ENCODE measurements around the gene SRRT.
A peak's percentile ranks its signal among the peaks of the same experiment; 100 is the strongest.

SRRT gene, protein sequence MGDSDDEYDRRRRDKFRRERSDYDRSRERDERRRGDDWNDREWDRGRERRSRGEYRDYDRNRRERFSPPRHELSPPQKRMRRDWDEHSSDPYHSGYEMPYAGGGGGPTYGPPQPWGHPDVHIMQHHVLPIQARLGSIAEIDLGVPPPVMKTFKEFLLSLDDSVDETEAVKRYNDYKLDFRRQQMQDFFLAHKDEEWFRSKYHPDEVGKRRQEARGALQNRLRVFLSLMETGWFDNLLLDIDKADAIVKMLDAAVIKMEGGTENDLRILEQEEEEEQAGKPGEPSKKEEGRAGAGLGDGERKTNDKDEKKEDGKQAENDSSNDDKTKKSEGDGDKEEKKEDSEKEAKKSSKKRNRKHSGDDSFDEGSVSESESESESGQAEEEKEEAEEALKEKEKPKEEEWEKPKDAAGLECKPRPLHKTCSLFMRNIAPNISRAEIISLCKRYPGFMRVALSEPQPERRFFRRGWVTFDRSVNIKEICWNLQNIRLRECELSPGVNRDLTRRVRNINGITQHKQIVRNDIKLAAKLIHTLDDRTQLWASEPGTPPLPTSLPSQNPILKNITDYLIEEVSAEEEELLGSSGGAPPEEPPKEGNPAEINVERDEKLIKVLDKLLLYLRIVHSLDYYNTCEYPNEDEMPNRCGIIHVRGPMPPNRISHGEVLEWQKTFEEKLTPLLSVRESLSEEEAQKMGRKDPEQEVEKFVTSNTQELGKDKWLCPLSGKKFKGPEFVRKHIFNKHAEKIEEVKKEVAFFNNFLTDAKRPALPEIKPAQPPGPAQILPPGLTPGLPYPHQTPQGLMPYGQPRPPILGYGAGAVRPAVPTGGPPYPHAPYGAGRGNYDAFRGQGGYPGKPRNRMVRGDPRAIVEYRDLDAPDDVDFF

DNA sequence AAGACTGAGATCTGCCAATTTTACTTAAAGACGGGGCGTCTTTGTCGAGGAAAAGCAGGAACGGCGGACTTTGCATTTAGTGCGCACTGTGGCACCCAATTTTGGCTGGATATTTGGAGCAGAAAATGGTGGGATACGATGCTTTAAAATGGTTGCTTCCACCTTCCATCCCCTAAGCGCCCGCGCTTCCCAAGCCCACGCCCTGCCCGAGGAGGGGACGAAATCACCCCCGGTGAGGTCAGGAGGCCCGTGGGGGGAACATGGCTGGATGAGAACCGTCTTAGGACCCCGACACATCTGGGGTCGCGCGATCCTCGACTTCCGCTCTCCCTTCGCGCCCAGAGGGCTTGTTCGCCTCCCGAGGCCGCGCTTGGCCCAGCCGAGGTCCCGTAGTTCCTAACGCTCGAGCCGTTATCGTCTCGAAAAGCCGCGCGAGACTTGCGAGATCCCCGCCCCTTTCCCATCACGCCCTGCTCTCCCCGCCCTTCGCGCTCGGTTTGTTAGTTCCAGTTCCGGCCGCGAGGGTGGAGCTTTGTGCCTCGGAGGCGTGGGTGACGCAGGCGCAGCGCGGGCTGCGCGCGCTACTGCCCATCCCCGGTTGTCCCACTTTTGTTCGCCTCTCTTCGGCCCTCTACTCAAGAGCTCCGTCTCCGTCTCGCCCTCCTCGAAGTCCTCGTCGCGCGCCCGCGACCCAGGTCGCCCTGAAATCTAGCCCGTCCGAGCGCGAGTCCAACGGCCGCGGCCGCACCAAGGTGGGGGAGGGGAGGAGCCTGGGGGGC lies at the start of gene SRRT:
SRRT (plus strand) TSS at position 527 of the 779 bp plus-strand sequence. CDS start 488 bp downstream, outside the sequence.
- peak; percentile 88 for DNase-seq (ENCODE audit: low read depth, low spot score)
- peak within 1 kb of the TSS; percentile 82 for H3K27ac ChIP-seq

DNA sequence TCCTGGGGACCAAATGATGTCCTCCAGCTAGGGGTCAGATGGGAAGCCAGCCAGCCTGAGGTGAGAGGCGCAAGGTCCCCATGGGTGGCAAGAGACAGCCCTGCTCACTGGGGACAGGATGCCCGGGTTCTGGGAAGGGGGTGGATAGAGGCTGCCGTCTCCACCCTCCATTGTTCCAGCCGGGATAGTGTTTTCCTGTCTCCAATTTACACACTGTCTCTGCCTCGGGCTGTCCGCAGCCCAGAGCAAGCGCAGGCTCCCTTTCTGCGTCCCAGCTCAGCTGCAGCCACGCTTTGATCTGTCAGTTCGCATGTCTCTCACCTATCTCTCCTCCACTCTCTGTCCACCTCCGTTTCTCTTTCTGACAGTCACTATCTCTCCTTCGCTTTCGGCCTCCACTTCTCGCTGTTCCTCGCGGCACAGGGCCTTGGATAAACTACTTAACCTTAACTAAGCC lies 49.7 kb upstream of the SRRT start:
- peak overlapping the region; percentile 84 for H3K27ac ChIP-seq
- no peak for DNase-seq (ENCODE audit: low read depth, low spot score)

DNA sequence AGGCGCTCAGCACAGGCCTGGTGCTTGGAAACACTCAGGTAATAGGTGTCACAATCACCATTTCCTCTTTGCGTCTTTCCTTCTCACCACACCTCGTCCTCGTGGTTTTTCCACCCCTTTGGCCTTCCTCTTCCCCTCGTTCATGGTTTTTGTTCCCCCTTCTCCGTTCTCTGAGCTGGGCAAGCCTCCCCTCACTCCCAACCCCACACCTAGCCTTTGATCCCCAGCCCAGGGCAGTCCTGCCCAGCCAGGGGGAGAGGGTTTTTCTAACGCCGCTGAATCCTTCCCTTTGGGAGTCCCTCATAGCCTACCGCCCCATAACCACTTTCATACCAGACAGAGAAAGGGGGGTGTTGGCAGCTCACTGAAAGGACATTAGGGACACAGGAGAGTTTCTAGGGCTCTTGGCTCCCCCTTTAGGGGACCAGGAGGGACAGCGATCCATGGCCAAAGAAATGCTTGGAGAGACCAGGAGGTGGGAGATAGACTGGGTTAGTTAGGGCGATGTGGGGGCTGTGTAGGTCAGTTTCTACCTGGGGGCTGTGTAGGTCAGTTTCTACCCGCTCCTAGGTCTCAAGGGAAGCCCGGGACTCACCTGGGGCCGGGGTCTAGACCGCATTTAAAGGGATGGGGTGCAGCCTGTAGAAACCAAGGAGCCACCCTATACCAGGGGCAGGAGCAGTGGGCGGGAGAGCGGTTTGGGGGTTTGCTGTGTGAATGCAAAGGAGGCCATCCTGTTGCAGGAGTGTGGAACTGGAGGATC lies 49.0 kb upstream of the SRRT start:
- DNase-seq (ENCODE audit: low read depth, low spot score) = no peak

DNA sequence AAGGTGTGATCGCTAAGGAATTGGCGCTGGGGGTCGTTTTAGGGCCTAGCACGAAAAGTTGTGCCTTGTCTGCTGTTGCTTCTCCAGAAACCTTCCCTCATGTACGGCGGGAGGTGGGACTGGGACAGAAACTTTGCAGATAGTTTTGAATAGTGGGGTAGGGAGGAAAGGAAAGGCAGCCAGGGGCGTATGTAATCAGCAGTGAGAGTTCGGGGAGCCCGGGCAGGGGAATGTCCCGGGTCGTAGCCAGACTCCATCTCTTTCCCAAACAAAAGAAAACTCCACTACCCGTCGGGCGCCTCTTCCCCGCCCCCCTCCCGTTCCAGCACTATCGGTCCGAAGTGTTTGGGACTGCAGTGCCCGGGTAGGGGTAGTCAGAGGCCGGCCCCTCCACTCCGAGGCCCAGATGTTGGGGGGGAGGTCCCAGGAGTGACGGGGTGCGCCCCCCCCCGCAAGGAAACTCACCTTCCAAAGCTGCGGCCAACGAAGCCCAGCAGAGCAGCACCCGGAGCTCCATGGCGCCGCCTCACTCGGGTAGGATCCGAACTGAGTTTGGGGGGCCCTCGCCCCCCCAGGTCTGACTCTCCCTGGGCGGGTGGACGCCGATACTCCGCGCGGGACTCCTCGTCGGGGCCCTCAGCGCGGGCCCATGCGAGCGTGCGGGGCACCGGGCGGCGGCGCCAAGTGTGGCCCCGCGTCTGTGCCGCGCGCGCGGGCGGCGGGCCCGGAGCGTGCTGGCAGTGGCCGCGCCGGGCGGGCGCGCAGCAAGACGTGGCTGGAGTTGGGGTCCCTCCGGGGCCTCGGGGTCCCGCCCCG lies 48.2 kb upstream of the SRRT start:
- DNase-seq (ENCODE audit: low read depth, low spot score) = no peak

More for the DNA sequence above, 49.0 kb upstream of the SRRT start:
- H3K27ac ChIP-seq = peak overlapping the region; percentile 84

DNA sequence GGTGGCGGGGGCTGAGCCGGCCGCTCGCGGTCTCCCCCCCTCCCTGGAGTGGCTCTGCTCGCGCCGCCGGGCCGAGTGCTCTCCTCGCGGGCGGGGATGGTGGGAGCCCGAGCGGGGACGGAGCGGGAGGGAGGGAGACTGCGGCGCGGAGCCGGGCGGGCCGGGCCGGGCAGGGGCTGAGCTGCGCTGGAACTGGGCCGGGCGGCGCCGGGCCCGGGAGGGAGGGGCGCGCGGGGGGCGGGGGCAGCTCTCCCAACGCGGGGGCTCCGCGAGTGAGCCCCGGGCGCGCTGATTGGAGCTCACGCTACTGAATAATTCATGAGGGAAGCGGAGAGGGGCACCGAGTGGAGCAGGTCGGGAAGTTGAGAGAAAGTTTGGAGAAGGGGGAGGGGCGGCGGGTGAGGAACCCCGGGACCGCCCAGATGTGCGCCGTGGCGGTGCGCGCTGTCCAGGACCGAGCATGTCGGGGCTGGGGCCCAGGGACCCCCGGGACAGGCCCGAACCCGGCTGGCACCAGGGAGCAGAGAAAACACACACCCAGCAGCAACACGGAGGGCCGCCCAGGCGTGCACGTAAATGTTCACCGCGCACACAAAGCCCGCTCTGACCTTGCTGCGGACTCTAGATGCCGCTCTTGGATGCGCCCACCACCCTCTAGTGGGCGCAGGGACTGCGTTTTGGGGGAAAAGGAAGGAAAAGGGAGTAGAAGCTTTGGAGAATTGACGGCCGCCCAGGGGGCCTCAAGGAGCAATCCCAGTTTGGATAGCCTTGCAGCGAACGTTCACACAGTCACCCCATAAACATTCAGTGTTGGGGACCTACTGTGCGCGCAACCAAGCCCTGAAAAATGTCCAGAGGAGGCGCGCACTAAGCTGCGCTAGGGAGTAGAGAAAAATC lies 47.3 kb upstream of the SRRT start, which contains the start of gene EPHB4:
EPHB4 (minus strand) TSS at position 194 of the 897 bp plus-strand sequence. CDS start 493 bp downstream, outside the sequence.
- H3K27ac ChIP-seq = peak within 1 kb of the TSS; percentile 84
- no peak for DNase-seq (ENCODE audit: low read depth, low spot score)

More for the DNA sequence above, 48.2 kb upstream of the SRRT start:
- peak overlapping the region; percentile 84 for H3K27ac ChIP-seq

DNA sequence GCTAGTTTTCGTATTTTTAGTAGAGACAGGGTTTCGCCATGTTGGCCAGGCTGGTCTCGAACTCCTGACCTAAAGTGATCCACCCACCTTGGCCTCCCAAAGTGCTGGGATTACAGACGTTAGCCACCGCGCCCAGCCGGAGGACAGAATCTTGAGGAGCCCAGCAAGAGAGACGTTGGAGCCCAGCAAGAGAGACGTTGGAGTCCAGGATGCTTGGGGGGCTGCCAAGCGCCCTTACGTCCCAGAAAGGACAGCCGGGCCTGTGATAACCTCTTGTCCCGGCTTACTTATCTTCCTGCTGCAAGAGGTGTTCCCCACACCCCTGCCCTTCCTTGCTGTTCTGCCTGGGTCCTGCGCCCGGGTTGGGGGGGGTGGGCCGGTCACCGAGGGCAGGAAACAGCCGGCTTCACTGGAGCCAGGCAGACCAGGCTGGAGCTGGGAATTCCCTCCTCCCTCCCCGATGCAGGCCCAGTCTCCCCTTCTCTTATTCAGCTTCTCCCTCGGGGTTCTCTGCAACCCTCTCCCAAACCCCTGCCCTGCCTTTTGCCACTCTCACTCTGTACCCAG lies 45.7 kb upstream of the SRRT start:
- DNase-seq (ENCODE audit: low read depth, low spot score) = no peak
- H3K27ac ChIP-seq = no peak overlapping the region

DNA sequence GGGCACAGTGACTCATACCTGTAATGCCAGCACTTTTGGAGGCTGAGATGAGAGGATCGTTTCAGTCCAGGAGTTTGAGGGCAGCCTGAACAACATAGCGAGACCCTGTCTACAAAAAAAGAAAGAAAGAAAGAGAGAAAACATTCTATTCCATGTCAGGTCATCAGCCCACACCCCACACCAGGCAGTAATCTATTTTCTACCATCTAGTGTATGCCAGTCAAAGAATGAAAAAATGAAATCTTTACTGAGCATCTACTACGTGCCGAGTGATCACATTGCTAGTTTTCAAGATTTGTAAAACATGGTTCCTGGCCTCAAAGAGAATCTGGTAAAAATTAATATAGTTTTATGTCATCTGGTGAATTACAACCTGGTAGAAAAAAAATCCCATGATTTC lies 44.5 kb upstream of the SRRT start:
- no peak for DNase-seq (ENCODE audit: low read depth, low spot score)
- H3K27ac ChIP-seq = no peak overlapping the region

DNA sequence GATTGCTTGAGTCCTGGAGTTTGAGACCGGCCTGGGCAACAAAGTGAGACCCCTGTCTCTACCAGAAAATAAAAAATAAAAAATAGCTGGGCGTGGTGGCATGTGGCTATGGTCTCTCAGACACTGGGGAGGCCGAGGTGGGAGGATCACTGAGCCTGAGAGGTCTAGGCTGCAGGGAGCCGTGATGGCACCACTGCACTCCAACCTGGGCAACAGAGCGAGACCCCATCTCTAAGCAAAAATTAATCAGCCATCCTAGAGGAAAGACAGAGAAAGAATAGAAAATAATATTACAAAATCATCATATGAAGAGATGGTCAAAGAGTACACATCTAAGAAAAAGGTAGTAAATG lies 42.6 kb upstream of the SRRT start:
- no peak for DNase-seq (ENCODE audit: low read depth, low spot score)
- no peak overlapping the region for H3K27ac ChIP-seq

DNA sequence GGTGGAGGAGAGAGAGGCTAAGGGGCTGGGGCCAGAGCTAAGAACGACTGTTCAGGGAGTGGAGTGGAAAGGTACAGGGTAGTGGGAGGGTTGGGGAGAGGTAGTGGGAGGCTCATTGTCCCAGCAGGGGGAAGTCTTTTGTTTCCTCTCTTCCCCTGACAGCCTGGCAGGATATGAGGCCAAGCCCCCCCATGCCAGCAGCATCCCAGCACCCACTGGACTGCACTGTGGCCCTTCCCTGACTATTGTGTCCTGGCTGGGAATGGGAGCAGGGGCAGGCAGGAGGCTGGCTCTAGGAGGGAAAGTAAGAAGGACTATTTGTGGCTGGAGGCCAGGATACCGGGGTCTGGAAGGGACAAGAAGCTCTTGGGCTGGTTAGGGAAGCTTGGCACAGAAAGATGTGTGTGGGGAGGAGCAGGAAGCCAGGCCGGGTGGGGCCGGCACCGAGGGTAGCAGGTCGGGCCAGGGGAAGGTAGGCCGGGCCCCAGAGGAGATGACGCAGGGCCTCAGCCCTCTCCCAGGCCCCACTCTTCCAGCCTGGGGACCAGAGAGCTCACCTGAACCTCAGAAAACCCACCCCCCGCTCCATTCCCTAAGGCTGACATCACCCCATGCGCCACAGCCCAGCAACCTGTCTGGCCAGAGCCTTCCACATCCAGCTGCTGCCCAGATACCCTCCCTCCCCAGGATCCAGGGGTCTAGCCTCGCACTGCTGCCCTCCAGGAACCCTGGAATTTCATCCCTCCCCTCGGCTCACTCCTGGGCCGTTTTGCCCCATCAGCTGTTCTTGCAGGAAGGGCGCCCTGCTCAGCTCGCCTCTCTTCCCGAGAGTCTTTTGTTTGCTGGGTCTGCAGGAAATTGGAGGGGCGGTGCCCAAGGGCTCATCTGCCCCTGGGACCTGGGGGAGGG lies 38.7 kb upstream of the SRRT start:
- peak overlapping the region; percentile 87 for H3K27ac ChIP-seq
- DNase-seq (ENCODE audit: low read depth, low spot score) = no peak

DNA sequence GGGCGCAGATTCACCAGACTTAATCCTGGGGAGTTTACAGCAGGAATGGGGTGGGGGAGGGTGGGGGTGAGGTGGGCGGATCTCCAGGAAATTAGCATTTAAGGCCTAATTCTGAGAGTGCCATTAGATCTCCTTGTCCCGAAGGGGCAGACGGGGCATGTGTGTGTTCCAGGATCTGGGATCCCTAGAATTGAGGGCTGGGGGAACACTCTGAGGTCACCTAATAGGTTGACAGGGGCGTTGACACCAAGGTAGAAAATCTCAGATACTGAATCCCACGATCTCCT lies 38.1 kb upstream of the SRRT start:
- no peak for DNase-seq (ENCODE audit: low read depth, low spot score)
- H3K27ac ChIP-seq = peak overlapping the region; percentile 87

DNA sequence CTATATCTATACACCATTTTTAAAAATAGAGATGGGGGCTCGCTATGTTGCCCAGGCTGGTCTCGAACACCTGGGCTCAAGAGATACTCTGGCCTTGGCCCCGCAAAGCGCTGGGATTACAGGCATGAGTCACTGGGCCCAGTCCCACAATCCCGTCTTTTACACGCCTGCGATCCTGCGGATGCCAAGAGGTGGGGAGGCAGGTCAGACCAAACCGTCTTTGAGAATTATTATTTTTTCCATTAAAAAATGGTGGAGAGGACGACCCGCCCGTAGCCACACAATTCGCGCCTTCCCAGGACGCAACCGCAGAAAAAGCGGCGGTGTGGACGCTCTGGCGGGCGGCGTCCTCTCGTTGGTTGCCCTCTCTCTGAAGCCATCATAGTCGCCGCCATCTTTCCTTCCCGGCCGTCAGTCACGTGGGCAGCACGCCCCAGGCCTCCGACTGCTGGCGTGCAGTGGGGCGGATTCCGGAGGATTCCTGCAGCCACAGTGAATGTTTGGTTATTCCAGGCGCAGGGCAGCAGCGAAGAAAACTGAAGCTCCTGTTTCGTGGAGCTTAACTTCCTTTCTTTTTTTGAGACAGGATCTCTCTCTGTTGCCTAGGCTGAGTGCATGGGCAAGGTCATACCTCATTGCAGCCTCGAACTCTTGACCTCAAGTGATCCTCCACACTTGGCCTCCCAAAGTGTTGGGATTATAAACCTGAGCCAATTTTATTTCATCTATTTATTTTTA lies 37.6 kb upstream of the SRRT start:
- H3K27ac ChIP-seq = peak overlapping the region; percentile 87
- DNase-seq (ENCODE audit: low read depth, low spot score) = no peak

DNA sequence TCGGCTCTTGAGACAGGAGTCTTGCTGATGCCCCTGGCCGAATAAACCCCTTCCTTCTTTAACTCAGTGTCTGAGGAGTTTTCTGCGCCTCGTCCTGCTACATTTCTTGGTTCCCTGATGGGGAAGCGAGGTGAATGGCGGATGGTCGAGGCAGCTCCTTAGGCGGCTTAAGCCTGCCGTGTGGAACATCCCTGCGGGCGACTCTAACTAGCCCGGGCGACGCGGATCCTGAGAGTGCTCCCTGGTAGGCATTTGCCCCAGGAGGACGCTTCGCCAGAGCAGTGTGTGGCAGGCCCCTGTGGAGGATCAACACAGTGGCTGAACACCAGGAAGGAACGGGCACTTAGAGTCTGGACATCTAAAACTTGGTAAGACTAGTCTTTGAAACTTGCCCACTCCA lies 35.5 kb upstream of the SRRT start:
- no peak for DNase-seq (ENCODE audit: low read depth, low spot score)
- no peak overlapping the region for H3K27ac ChIP-seq

DNA sequence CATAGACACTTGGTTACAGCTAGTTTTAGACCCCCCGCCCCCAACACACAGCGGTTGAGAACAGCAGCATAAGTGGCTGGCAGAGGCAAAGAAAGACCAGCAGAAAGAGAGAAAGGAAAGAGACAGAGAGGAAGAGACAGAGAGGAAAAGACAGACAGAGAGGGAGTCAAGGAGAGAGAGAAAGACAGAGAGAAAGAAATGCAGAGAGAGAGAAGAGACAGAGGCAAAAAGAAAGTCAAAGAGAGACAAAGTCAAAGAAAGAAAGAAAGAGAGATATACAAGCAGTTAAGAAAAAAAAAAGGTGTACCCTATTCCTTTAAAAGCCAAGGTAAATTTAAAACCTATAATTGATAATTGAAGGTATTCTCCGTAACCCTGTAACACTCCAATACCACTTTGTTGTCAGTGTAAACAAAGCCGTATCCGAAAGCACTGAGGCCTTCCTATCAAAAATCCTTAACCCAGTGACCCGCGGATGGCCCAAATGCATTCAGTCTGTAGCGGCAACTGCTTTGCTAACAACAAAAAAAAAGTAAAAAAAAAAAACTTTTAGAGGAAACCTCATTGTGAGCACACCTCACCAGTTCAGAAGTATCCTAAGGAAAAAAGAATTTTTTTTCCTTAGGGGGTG lies 34.3 kb upstream of the SRRT start:
- no peak overlapping the region for H3K27ac ChIP-seq
- no peak for DNase-seq (ENCODE audit: low read depth, low spot score)

DNA sequence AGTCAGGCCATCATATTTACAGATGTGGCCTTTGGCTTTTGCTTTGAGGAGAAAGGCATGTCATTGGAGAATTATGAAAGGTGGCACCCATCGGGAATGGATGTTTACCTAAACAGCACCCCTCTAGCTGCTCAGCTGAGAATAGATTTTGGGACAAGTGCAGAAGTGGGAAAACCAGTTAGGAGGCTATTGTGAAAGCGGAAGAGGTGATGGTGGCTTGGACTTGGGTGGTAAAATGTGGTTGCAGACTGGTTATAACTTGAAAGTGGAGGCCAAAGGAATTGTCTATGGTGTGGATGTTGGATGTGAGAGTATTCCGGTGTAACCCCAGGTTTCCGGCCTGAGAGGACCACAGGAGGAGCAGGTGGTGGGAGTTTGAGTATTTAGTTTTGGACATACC lies 27.5 kb upstream of the SRRT start:
- no peak overlapping the region for H3K27ac ChIP-seq
- DNase-seq (ENCODE audit: low read depth, low spot score) = no peak

DNA sequence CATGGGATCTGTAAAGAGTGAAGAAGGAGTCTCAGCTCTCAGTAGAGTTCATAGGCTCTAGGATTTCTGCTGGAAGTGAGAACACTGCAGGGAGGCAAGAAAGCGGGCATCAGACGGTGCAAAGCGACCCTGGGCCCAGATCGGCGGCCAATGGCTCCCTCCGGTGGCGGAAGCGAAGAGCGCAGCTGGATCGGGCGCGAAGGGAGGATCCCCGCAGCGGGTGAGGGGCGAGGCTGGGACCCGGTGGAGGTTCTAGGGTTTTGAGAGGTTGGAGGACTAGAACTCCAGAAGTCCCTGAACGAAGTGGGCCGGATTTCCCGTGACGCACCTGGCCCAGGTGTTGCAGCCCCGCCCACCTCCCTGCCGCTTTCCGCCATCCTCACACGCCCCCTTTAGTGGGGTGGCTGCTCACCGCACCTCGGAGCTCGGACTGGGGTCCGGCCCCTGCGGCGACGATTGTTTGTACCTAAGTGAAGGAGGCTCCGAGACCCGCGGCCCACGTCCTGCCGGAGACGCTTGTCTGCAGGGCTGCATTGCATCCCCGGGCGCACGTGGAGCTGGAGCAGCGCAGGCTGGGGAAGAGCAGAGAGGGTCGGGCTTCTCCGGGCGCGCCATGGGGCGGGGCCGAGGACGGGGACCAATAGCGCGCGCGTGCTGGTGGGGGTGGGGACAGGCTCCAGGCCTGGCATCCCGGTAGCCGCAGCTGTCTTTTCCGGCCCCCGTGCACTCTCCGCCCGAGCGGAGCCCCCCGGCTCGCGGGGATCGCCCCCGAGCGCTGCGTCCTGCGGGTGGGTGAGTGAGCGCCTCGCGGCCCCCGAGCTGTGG lies 22.6 kb upstream of the SRRT start, which contains the start of gene SLC12A9:
SLC12A9 (plus strand) TSS at position 666 of the 825 bp plus-strand sequence. CDS start 1,485 bp downstream, outside the sequence.
- DNase-seq (ENCODE audit: low read depth, low spot score) = no peak
- peak within 1 kb of the TSS; percentile 38 for H3K27ac ChIP-seq
